Bronchial epithelial cell (primary cell): ENCODE data around the gene RHOT2. TPM values are rescaled to one million over a fixed set of nuclear protein-coding genes. Genes with fewer than 3 reads are reported as not detected.

Experiments used
- DNase-seq: peaks from one replicate; pipeline ENCODE4 v3.0.0-alpha.2; 2010; ENCODE audit warnings: low read depth
- FAIRE-seq: peaks from 2 replicates; lab custom pipeline; 2011; peaks lifted over from hg19 to GRCh38; lab: Jason Lieb, UNC
- H3K27me3 ChIP-seq: 2 replicates; pipeline ENCODE4 v1.5.1; 2011; ENCODE audit warnings: low read length; ENCODE audit not compliant: control insufficient read depth, insufficient read depth
- H3K36me3 ChIP-seq: 2 replicates; pipeline ENCODE4 v1.5.1; 2011; ENCODE audit warnings: low read length; ENCODE audit not compliant: control insufficient read depth, insufficient read depth
- H3K4me3 ChIP-seq: 2 replicates; pipeline ENCODE4 v1.5.1; 2011; ENCODE audit warnings: mild to moderate bottlenecking, low read depth, low read length, control low read depth
- CTCF ChIP-seq: IDR thresholded peaks from 2 replicates; pipeline ENCODE4 v1.5.1; 2011; ENCODE audit warnings: mild to moderate bottlenecking, moderate library complexity, low read length, control low read depth, inconsistent platforms; ENCODE audit not compliant: insufficient read depth, severe bottlenecking
- total RNA-seq: library from RNA; depleted of rRNA; stranded (reverse); fragments of >200 nt; gene quantifications from 2 replicates; pipeline ENCODE4 v1.2.1, GENCODE V29; 2014

Gene RHOT2
- total RNA-seq, result 44.5 and 52.4 TPM in 2 replicates

GRCh38 chr16:667780-668518 lies at the start of gene RHOT2:
Gene RHOT2 (plus strand): TSS chr16:668132. CDS start chr16:668200, 68 bp downstream.
- TF ChIP-seq CTCF, result peak; percentile 73
- peak; percentile 65 for DNase-seq
- Histone ChIP-seq H3K36me3 (peaks cover 27% of the 10 kb centered on the region), H3K27me3 (no peaks in the 10 kb centered on the region), H3K4me3 (peak within 1 kb of the TSS; percentile 98)
- FAIRE-seq, result no peak

GRCh38 chr16:619476-620100 lies 48.3 kb upstream of the RHOT2 start:
- Histone ChIP-seq H3K36me3 (peaks cover 1% of the 10 kb centered on the region), H3K27me3 (peaks cover 2% of the 10 kb centered on the region), H3K4me3 (no peak overlapping the region)
- FAIRE-seq (no peak), DNase-seq (no peak)
- TF ChIP-seq CTCF, result no peak

GRCh38 chr16:620700-621525 lies 47.0 kb upstream of the RHOT2 start:
- Histone ChIP-seq H3K4me3 (no peak overlapping the region), H3K36me3 (peaks cover 3% of the 10 kb centered on the region), H3K27me3 (peaks cover 2% of the 10 kb centered on the region)
- DNase-seq, result no peak
- FAIRE-seq, result no peak
- TF ChIP-seq CTCF, result no peak

- TF ChIP-seq CTCF, result no peak
Observed at GRCh38 chr16:621526-622105, 46.3 kb upstream of the RHOT2 start.

GRCh38 chr16:622920-623280 lies 45.0 kb upstream of the RHOT2 start:
- H3K27me3 ChIP-seq, result peaks cover 2% of the 10 kb centered on the region
- H3K4me3 ChIP-seq, result no peak overlapping the region
- FAIRE-seq (no peak), DNase-seq (no peak)
- no peak for TF ChIP-seq CTCF
- peaks cover 3% of the 10 kb centered on the region for H3K36me3 ChIP-seq

More at GRCh38 chr16:621526-622105, 46.3 kb upstream of the RHOT2 start:
- FAIRE-seq, result no peak
- H3K27me3 ChIP-seq, result peaks cover 2% of the 10 kb centered on the region
- peaks cover 3% of the 10 kb centered on the region for H3K36me3 ChIP-seq
- no peak overlapping the region for H3K4me3 ChIP-seq
- no peak for DNase-seq
